BLaER1 treated with 17β-estradiol and CSF1 and Interleukin-3, amounts not matched to agents 10 nM and 100 nM (cell line): ENCODE measurements around the gene NPL.

Experiments used
- H3K27ac ChIP-seq, 11 experiments: shearing (Covaris generic); formaldehyde crosslinking; 2 replicates each; pipeline ENCODE4 v1.8.1; 2022
- H3K27me3 ChIP-seq, 11 experiments: shearing (Covaris generic); formaldehyde crosslinking; 2 replicates each; pipeline ENCODE4 v1.8.1; 2022
- H3K36me3 ChIP-seq, 11 experiments: shearing (Covaris generic); formaldehyde crosslinking; 2 replicates each; pipeline ENCODE4 v1.8.1; 2022
- H3K4me1 ChIP-seq, 10 experiments: shearing (Covaris generic); formaldehyde crosslinking; 2 replicates each; pipeline ENCODE4 v1.8.1; 2022
- H3K4me2 ChIP-seq, 11 experiments: shearing (Covaris generic); formaldehyde crosslinking; 2 replicates each; pipeline ENCODE4 v1.8.1; 2022
- H3K4me3 ChIP-seq, 10 experiments: shearing (Covaris generic); formaldehyde crosslinking; 2 replicates each; pipeline ENCODE4 v1.8.1; 2022
- H3K9ac ChIP-seq, 11 experiments: shearing (Covaris generic); formaldehyde crosslinking; 2 replicates each; pipeline ENCODE4 v1.8.1; 2022
- H3K9me3 ChIP-seq, 11 experiments: shearing (Covaris generic); formaldehyde crosslinking; replicated peaks in 1 of 11; 2 replicates each; pipeline ENCODE4 v1.8.1; 2022
- H4K20me1 ChIP-seq, 11 experiments: shearing (Covaris generic); formaldehyde crosslinking; 2 replicates each; pipeline ENCODE4 v1.8.1; 2022
- Cebpa-rat ChIP-seq, 11 experiments: shearing (Covaris generic); IDR thresholded peaks; 2 replicates each; pipeline ENCODE4 v1.8.1; 2022

Gene NPL

GRCh38 chr1:182761396-182762395 is 27.9 kb upstream of the NPL start:
- Histone ChIP-seq H3K27me3 (no peaks in the 10 kb centered on the region), H3K36me3 (peaks cover 0 to 3% (median 0%) of the 10 kb centered on the region in 11 experiments; a peak in 1 of 22 replicates), H3K4me2 (peak overlapping the region in 8 of 11 experiments; percentile 2 to 39 (median 28); a peak in 11 of 22 replicates), H3K27ac (peak overlapping the region in 10 of 11 experiments; percentile 0 to 83 (median 54); a peak in 16 of 22 replicates), H4K20me1 (no peaks in the 10 kb centered on the region), H3K9me3 (peaks cover 14 to 24% (median 22%) of the 10 kb centered on the region in 11 experiments), H3K9ac (peak overlapping the region in 4 of 11 experiments; percentile 24 to 58 (median 29); a peak in 4 of 22 replicates), H3K4me1 (peaks cover 2 to 30% (median 17%) of the 10 kb centered on the region in 10 experiments; a peak in 15 of 20 replicates), H3K4me3 (peak overlapping the region in 3 of 10 experiments; percentile 5 to 19 (median 12); a peak in 4 of 20 replicates)
- TF ChIP-seq Cebpa-rat (IDR thresholded peaks at IDR 0.05): no peak

- no peak for TF ChIP-seq Cebpa-rat (IDR thresholded peaks at IDR 0.05)
- Histone ChIP-seq H3K9me3 (peaks cover 14 to 24% (median 22%) of the 10 kb centered on the region in 11 experiments), H3K4me3 (no peak overlapping the region), H3K27me3 (no peaks in the 10 kb centered on the region), H3K4me2 (peak overlapping the region in 1 of 11 experiments; percentile 2; a peak in 3 of 22 replicates), H4K20me1 (no peaks in the 10 kb centered on the region), H3K36me3 (peaks cover 0 to 3% (median 0%) of the 10 kb centered on the region in 11 experiments; a peak in 1 of 22 replicates), H3K9ac (no peak overlapping the region), H3K27ac (peak overlapping the region in 2 of 11 experiments; percentile 67 to 80; a peak in 4 of 22 replicates), H3K4me1 (peaks cover 2 to 30% (median 19%) of the 10 kb centered on the region in 10 experiments; a peak in 15 of 20 replicates)
Observed at GRCh38 chr1:182762536-182762935, 27.0 kb upstream of the NPL start.

- Histone ChIP-seq H3K36me3 (peaks cover 0 to 3% (median 0%) of the 10 kb centered on the region in 11 experiments; a peak in 1 of 22 replicates), H3K4me3 (no peak overlapping the region), H3K4me1 (peaks cover 2 to 30% (median 19%) of the 10 kb centered on the region in 10 experiments; a peak in 15 of 20 replicates), H3K27ac (no peak overlapping the region), H3K27me3 (no peaks in the 10 kb centered on the region), H3K9ac (no peak overlapping the region), H4K20me1 (no peaks in the 10 kb centered on the region), H3K9me3 (peaks cover 14 to 24% (median 22%) of the 10 kb centered on the region in 11 experiments), H3K4me2 (no peak overlapping the region)
- no peak for TF ChIP-seq Cebpa-rat (IDR thresholded peaks at IDR 0.05)
Observed at GRCh38 chr1:182764029-182764727, 25.4 kb upstream of the NPL start.

GRCh38 chr1:182765391-182765790 is 24.2 kb upstream of the NPL start:
- Histone ChIP-seq H3K9me3 (peaks cover 14 to 24% (median 22%) of the 10 kb centered on the region in 11 experiments), H4K20me1 (no peaks in the 10 kb centered on the region), H3K4me1 (peaks cover 2 to 22% (median 19%) of the 10 kb centered on the region in 10 experiments; a peak in 15 of 20 replicates), H3K9ac (no peak overlapping the region), H3K4me2 (no peak overlapping the region), H3K4me3 (no peak overlapping the region), H3K27me3 (no peaks in the 10 kb centered on the region), H3K27ac (no peak overlapping the region), H3K36me3 (peaks cover 0 to 3% (median 0%) of the 10 kb centered on the region in 11 experiments; a peak in 1 of 22 replicates)
- TF ChIP-seq Cebpa-rat (IDR thresholded peaks at IDR 0.05): no peak

- Histone ChIP-seq H3K4me3 (no peak overlapping the region), H3K4me2 (no peak overlapping the region), H3K9ac (no peak overlapping the region), H3K9me3 (peaks cover 12 to 24% (median 20%) of the 10 kb centered on the region in 11 experiments), H3K4me1 (peaks cover 2 to 17% (median 14%) of the 10 kb centered on the region in 10 experiments; a peak in 15 of 20 replicates), H4K20me1 (no peaks in the 10 kb centered on the region), H3K27ac (no peak overlapping the region), H3K36me3 (peaks cover 0 to 3% (median 0%) of the 10 kb centered on the region in 11 experiments; a peak in 1 of 22 replicates), H3K27me3 (no peaks in the 10 kb centered on the region)
- no peak for TF ChIP-seq Cebpa-rat (IDR thresholded peaks at IDR 0.05)
Observed at GRCh38 chr1:182766050-182766449, 23.5 kb upstream of the NPL start.

GRCh38 chr1:182766881-182767645 is 22.5 kb upstream of the NPL start:
- Histone ChIP-seq H3K9me3 (peaks cover 2 to 14% (median 9%) of the 10 kb centered on the region in 11 experiments), H3K4me3 (no peak overlapping the region), H4K20me1 (no peaks in the 10 kb centered on the region), H3K27ac (no peak overlapping the region), H3K27me3 (no peaks in the 10 kb centered on the region), H3K4me1 (peaks cover 0 to 7% (median 4%) of the 10 kb centered on the region in 10 experiments; a peak in 10 of 20 replicates), H3K36me3 (peaks cover 0 to under 1% (median 0%) of the 10 kb centered on the region in 11 experiments; a peak in 1 of 22 replicates), H3K9ac (no peak overlapping the region), H3K4me2 (peak overlapping the region in 3 of 11 experiments; percentile 12 to 30 (median 23); a peak in 4 of 22 replicates)
- peak in 4 of 11 experiments; percentile 43 to 70 (median 59); a peak in 3 of 22 replicates for TF ChIP-seq Cebpa-rat (IDR thresholded peaks at IDR 0.05)

- no peak for TF ChIP-seq Cebpa-rat (IDR thresholded peaks at IDR 0.05)
- Histone ChIP-seq H3K36me3 (no peaks in the 10 kb centered on the region), H3K4me3 (no peak overlapping the region), H3K9ac (no peak overlapping the region), H3K27me3 (no peaks in the 10 kb centered on the region), H3K9me3 (no peaks in the 10 kb centered on the region; a peak in 1 of 22 replicates), H4K20me1 (no peaks in the 10 kb centered on the region), H3K4me1 (peaks cover 0 to 6% (median 0%) of the 10 kb centered on the region in 10 experiments; a peak in 2 of 20 replicates), H3K4me2 (no peak overlapping the region), H3K27ac (no peak overlapping the region)
Observed at GRCh38 chr1:182768963-182769362, 20.6 kb upstream of the NPL start.

- H3K4me1 ChIP-seq: peaks cover 0 to 6% (median 0%) of the 10 kb centered on the region in 10 experiments; a peak in 2 of 20 replicates
- no peaks in the 10 kb centered on the region for H4K20me1 ChIP-seq
- no peak overlapping the region for H3K9ac ChIP-seq
- H3K27me3 ChIP-seq: no peaks in the 10 kb centered on the region
- no peaks in the 10 kb centered on the region; a peak in 1 of 22 replicates for H3K9me3 ChIP-seq
- H3K4me3 ChIP-seq: no peak overlapping the region
- no peak overlapping the region for H3K4me2 ChIP-seq
- no peak overlapping the region for H3K27ac ChIP-seq
- no peak for TF ChIP-seq Cebpa-rat (IDR thresholded peaks at IDR 0.05)
- no peaks in the 10 kb centered on the region for H3K36me3 ChIP-seq
Observed at GRCh38 chr1:182770232-182770631, 19.3 kb upstream of the NPL start.
